Subcutaneous adipose tissue (tissue), 4 donors: ENCODE results near the gene BDH1. TPM values are rescaled to one million over a fixed set of nuclear protein-coding genes. Genes with fewer than 3 reads are reported as not detected.

ENCODE experiments used
- CTCF ChIP-seq: fragments of 450-650 bp; IDR thresholded peaks from one replicate; pipeline ENCODE4 v1.5.1; 2016; ENCODE audit warnings: low read depth, mild to moderate bottlenecking, control low read depth, antibody characterized with exemption, moderate library complexity
- total RNA-seq, 4 donors: library from RNA; depleted of rRNA; stranded (reverse); fragments of >200 nt; gene quantifications; one replicate each; pipeline ENCODE4 v1.1.0, GENCODE V29; 2016

The BDH1 gene
- total RNA-seq = 10 to 100 TPM; 15.5 to 65.2 (median 20.9) TPM

GRCh38 chr3:197555281-197556261 is at the start of gene BDH1:
Gene BDH1 (minus strand): TSS chr3:197555968. CDS start chr3:197546443, 9,525 bp downstream.
- TF ChIP-seq CTCF = no peak

GRCh38 chr3:197603317-197603933 is 47.7 kb upstream of the BDH1 start:
- TF ChIP-seq CTCF = no peak

- no peak for TF ChIP-seq CTCF
Observed at GRCh38 chr3:197600796-197601565, 45.2 kb upstream of the BDH1 start.

GRCh38 chr3:197599089-197599765 is 43.5 kb upstream of the BDH1 start:
- no peak for TF ChIP-seq CTCF

GRCh38 chr3:197598404-197598980 is 42.7 kb upstream of the BDH1 start:
- TF ChIP-seq CTCF = no peak

- no peak for TF ChIP-seq CTCF
Observed at GRCh38 chr3:197597335-197597734, 41.6 kb upstream of the BDH1 start.
